HG02938 (cell line): ENCODE data around the gene ZNRF3.
"Not testable (repeated sequence)": the region's sequence is repeated elsewhere in the genome, so short reads cannot be mapped to it uniquely, and the experiment has no call there.

ENCODE experiments used
- ATAC-seq: cut with Tn5 transposase; IDR thresholded peaks from one replicate; pipeline ENCODE4 v1.9.1; 2021; ENCODE audit warnings: mild to moderate bottlenecking, moderate library complexity; ENCODE audit not compliant: unreplicated experiment

ZNRF3 gene

DNA sequence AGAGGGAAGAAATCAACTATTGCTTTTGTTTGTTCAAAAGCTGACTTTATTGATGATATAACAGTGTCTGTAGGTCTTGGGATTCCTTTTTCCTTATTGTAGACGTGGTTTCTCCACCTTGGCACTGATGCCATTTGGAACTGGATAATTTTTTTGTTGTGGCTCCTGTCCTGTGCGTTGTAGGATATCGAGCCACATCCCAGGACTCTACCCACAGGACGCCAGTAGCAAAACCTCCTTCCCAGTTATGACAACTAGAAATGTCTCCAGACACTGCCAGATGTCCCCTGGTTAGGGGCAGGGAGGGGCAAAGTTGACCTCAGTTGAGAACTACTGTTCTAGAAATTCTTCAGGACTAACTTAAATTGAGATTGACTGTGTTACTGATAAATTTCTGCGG is 45.8 kb downstream of the ZNRF3 start:
- no peak for ATAC-seq

DNA sequence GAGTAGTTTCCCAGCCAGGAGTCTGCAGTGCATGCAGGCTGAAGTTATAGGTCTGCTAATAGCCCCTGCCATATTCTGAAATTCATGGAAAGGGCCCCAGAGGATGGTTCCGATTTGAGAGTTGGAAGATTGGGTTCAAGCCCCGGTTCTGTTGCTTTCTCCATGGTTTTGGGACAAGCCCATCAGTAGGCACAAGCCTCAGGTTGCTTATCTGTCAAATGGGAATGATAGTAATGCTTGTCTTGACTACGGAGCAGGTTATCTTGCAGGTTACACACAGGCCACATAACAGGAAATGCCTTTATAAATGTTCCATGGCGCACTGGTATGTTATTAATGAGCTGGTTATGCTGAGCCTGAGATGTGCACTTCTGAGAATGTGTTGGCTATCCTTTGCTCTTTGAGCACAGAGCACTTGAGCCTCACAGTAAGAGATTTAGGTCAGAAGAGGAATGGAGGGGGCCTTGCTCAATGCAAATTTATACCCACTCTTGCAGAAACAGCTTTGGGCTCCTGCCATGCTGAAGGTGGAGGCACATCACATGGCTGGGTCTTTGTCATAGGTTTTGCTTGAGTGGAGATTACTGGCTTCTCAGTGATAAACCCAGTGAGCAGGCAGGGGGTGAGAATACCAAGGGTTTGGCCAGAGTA is 47.1 kb downstream of the ZNRF3 start:
- ATAC-seq: no peak

- no peak for ATAC-seq
These were observed 48.6 kb downstream of the ZNRF3 start for GRCh38 chr22:28931844-28932567.

- ATAC-seq: no peak
These were observed 49.9 kb downstream of the ZNRF3 start for GRCh38 chr22:28933321-28933720.

GRCh38 chr22:28934026-28934425 is 50.7 kb downstream of the ZNRF3 start:
- no peak for ATAC-seq

GRCh38 chr22:28935140-28935539 is 51.8 kb downstream of the ZNRF3 start:
- ATAC-seq: no peak

DNA sequence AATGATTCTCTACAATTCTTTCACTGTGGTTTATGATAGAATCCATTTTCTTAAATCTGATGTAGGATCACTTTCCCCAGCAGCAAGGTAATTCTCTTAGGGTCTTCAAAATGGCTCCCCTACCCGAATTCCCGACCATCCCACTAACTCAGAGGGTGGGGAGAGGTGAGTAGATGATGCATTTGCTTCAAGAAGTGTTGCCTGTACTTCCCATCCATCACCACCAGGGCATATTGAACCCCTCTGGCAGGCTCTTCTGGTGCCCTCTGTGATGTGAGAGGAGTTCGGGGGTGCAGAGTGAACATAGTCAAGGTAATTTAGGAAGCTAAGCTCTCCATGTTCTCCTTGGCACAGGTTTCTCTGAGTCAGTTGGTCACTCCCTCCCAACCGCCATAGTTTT is 52.3 kb downstream of the ZNRF3 start:
- no peak for ATAC-seq

- ATAC-seq: no peak
These were observed 52.8 kb downstream of the ZNRF3 start for GRCh38 chr22:28936200-28936599.

- ATAC-seq: no peak
These were observed 54.0 kb downstream of the ZNRF3 start for GRCh38 chr22:28937206-28938025.

DNA sequence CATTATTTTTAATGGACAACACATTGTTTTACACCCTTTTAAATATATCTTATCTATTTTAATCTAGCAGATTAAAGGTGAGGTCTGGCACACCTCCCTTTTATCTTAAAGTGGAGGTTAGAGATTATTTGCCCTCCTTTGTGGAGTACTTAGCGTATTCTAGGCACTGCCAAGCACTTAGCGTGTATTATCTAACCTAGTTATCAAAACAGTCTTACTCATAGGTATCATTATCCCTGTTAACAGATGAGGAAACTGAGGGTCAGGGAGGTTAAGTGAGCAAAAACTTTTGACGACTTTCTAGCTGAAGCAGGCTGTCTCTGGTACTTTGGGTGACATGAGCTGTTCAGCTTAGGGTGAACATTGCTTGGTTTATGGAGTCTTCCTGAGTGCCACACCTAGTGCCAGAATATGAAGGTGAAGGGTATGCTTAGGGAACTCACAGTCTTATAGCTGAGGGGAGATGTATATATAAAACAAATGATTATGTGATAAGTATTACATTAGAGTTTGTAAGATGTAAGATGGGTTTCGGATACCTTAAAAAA is 55.0 kb downstream of the ZNRF3 start:
- ATAC-seq: no peak

DNA sequence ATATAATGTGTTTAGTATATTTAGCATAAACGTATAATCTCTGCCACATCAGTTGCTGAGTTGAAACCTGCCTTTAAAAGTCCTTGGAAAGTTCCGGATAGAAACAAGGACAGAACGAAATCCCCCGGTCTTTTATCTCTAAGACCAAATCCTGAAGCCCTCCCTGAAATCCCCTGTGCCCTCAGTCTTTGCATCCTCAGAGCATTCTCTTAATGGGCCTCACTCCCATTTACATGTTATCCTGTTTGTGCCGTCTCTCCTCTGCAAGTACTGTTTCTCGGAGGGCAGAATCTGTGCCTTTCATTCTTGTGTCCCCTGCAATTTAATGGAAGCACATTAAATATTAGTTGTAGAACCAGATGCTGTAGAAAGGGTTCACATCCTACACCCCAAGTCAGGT is 56.0 kb downstream of the ZNRF3 start:
- ATAC-seq: no peak

- no peak for ATAC-seq
These were observed 56.6 kb downstream of the ZNRF3 start for GRCh38 chr22:28939932-28940331.

DNA sequence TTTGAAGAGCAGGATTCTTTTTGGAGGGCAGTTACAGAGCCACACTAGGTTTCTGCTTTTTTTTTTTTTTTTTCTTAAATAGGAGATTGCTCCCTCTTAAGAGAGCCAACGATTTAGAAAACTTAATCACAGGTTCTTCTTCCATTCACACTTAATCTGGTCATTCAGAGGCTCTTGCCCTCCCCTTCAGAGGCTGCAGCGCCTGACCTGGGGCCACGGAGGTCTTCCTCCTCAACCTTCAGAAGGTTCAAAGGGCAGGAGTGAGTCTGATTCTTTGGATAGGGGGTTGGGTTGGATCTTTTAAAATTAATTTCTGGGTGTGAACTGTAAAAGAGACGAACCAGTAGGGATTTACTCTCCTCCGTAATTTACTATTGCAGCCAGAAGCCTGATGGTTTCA is 57.1 kb downstream of the ZNRF3 start:
- ATAC-seq: no peak

- ATAC-seq: no peak
These were observed 59.0 kb downstream of the ZNRF3 start for GRCh38 chr22:28942333-28942732.

GRCh38 chr22:28942801-28943500 is 59.6 kb downstream of the ZNRF3 start:
- no peak for ATAC-seq

GRCh38 chr22:28943501-28943879 is 60.1 kb downstream of the ZNRF3 start:
- ATAC-seq: no peak

GRCh38 chr22:28947125-28947524 is 63.8 kb downstream of the ZNRF3 start:
- no peak for ATAC-seq

DNA sequence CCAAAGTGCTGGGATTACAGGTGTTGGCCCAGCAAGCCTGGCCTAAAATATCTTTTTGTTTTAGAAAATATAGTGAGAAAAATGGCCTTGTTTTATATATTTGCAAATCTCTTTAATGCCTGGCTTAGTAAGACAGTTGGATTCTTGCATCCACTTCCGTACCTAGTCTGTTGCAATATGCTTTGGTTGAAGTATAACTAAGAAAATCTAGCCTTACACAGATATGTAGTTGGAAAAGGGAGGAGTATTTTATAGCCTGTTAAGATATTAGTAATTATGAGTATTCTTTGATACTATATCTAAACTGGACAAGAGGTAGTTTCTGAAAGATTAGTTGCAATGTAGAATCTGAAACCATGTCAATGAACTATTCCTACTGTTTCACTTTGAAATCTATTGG is 65.1 kb downstream of the ZNRF3 start:
- ATAC-seq: no peak

DNA sequence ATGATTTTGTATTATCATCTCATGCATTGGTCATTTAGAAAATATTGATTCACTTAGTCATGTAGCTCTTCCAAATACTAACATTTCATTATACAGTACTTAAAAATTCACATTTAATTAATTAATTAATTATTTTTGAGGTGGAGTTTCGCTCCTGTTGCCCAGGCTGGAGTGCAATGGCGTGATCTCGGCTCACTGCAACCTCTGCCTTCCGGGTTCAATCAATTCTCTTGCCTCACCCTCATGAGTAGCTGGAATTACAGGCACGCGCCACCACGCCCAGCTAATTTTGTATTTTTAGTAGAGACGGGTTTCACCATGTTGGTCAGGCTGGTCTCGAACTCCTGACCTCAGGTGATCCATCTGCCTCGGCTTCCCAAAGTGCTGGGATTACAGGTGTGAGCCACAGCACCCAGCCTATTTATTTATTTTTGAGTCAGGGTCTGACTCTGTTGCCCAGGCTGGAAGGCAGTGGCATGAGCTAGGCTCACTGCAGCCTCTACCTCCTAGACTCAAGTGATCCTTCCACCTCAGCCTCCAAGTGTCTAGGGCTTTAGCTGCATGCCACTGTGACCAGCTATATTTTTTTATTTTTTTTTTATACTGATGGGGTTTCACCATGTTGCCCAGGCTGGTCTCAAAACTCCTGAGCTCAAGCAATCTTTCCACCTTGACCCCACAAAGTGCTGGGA is 65.6 kb downstream of the ZNRF3 start:
- not testable (repeated sequence) for ATAC-seq

- ATAC-seq: no peak
These were observed 66.4 kb downstream of the ZNRF3 start for GRCh38 chr22:28949788-28950187.
